Medulla oblongata (tissue), 1 donor: ENCODE results near the gene BMP7.

Experiments used
- DNase-seq: peaks from one replicate; pipeline ENCODE4 v3.0.0-alpha.2; 2015; ENCODE audit errors: extremely low spot score

Gene BMP7

DNA sequence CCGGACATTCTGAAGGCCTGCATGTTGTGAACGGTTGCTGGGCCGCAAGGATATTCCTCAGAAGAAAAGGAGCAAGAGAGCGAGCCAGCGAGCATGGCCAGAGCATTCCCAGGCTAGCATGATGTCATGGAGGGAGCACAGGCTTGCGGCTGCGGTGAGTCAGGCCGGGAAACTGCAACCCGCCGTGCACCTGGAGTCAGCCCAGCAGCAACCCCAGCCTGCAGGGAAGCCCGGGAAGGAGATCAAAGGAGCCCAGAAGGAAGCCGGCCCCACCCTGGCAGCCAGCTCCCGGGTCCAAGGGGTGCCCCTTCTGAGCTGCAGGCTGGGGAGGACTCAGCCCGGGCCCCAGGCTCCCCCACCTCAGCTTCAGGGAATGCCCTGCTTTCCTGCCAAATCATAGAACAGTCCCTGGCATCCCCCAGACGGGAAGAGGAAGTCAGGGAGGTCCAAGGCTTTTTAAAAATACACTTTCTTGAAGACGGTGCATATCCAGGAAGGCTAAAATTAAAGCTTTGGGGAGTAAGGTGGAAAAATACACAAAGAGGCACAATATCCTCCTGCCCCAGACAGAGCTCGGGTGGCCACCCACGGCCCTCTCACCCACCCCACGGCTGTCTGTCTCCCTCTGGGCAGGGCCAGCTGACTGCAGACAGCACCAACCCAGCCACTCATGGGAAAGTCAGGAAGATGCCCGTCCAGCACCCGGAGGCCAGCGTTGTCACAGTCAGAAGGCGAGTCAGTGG, 53.7 kb downstream of the BMP7 start:
- peak; percentile 57 for DNase-seq

DNA sequence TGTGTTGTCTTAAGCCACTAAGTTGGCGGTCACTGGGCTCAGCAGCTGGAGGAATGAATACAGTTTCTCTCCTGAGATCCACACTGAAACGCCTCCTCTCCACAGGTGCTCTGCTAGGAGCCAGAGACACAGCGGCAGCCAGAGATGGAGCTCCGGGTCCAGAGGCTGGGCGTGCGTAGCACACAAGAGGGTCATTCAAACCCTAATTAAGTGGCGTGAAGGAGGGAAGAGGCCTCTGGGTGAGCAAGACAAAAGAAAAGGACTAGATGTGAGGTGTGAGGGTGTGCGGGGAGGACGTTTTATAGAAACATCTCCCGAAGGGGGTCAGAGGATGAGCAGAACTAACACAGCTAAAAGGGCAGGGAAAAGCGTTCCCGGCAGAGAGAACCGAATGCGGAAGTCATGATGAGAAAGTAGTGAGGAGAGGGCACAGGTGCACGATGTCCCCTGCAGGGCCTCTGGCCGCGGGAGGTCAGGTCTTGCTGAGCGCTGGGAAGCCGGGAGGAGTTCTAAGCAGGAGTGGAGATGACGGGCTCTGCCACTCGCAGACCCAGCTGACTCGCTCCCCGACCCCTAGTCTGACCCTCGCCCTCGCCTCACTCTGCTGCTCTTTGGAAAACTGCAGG, 54.4 kb downstream of the BMP7 start:
- no peak for DNase-seq

DNA sequence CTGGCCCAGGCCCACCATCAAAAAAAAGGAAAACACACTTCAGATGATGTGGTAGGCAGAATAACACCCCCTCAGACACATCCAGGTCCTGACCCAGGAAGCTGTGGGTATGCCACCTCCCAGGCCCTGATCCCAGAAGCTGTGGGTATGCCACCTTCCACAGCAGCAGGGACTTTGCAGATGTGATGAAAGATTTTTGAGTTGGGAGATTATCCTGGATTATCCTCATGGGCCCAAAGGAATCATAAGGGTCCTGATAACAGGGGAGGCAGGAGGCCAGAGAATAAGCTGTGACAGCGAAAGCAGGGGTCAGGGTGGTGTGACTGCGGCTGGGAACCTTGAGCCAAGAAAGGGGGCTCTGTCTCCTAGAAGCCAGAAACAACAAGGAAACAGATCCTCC, 55.0 kb downstream of the BMP7 start:
- DNase-seq, result no peak

DNA sequence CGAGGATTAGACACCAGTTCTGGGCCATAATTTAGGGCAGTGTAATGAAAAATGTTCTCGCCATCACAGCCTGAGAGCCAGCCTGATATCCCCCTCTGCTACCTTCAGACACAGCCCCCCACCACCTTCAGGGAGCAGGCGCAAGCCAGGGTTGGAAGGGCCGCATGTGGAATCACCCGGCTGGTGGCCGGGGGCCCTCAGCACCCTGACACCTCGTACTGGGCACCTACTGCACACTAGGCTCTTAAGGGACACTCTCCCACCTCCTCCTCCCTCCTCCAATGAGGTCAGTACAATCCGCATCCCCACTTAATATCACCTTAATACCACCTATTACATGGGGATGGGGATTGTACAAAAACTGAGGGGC, 55.5 kb downstream of the BMP7 start:
- DNase-seq, result no peak

DNA sequence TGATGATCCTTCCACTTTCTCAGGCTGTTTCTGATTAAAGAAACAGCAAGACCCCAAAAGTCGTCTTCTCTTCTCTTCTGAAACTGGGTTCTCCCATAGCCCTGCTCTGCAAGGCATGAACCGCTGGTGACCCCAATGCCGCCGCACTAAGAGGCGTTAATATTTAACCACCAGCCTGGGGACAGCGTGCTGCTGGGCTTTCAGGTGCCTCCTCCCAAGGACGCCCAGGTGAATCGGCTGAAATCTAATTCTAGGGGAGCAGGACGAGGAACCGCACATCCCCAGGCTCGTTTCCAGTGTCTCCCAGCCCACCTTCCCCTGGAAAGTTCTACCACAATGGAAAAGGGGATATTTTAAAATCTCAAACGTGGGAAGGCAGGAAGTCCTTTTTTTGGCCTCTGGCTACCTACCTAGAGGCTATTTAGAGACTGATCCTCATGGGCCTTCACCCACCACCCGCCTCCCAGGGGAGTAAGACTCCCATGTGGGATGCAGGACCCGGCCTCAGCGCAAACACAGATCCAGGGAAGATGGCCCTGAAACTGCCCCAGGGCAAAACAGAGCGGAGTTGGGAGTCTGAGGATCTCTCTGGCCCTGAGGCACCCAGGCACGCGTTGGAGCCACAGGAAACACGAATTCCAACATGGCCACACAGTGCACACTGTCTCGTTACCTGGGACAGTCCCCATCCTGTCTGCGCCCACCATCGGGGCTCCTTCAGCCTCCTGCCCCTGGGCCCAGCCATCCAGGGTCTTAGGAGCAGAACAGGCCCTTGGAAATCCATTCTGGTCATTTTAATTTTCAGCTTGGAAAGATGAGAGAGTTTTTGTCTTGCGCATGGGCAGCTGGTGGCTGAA, 56.2 kb downstream of the BMP7 start:
- no peak for DNase-seq

DNA sequence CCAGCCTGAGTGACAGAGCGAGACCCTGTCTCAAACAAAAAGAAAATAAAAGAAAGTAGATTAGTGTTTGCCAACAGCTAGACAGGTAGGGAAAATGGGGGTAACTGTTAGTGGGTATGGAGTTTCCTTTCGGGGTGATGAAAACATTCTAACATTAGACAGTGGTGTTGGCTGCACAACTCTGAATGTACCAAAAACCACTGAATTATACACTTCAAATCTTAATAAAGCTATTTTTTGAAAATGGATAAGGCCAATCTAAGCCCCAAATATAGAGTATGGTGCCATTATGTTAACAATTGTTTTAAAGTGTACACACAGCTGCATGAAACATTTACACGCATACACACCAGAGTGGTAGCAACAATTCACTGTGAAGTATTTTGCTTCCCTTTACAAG, 57.0 kb downstream of the BMP7 start:
- no peak for DNase-seq

DNA sequence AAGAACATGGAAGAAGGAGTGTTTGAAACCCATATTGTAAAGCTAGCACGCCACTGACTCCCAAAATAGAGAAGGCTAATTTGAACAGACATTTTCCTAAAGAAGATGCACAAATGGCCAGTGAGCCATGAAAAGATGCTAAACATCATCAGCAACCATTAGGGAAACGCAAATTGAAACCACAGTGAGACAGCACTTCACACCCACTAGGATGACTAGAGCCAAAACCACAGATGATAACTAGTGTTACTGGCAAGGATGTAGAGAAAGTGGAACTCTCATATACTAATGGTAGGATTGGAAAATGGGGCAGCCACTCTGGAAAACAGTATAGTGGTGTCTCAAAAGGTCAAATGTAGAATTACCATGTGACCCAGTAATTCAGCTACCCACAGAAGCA, 58.2 kb downstream of the BMP7 start:
- DNase-seq, result no peak

DNA sequence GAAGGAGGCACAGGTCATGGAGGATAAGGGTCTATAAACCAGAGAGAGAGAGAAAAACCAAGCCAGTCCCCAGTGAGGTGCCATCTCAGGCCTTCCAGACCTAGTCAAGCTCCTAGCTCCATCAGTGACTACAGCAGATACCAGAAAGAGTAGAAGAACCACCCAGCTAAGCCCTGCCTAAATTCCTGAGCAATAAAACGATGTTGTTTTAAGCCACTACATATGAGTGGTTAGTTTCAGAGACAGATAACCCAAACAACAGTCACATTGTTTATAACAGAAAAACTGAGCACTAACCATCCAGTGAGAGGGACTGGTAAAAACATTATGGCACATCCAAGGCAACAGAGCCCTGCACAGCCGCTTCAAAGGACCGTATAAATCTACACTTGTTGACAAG, 59.2 kb downstream of the BMP7 start:
- no peak for DNase-seq

DNA sequence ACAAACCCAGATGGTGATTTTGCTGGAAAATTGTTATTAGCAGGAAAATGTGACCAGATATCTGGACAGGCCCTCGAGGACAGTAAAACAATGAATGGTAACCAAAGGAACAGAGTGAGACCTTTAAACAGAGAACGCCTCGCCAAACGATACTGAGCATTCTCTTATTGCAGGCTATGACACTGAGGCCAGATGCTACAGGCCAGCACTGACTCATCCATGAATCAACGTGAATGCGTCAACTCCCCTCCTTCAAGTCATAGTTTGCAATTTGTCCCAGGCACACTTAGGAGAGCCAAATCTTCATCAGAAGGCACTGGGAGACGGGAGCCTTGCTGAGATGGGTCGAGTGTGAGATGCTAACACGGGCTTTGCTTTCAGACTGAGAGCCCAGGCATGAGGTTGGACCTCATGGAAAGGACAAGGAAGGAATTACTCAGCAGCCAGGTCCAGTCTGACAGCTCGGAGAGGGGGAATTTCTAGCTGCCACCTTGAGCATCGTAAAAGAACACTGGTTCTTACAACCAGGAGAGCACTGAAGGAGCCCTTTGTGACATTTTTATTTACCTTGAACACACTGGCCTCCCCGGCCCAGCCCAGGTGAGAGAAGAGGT, 60.7 kb downstream of the BMP7 start:
- no peak for DNase-seq

DNA sequence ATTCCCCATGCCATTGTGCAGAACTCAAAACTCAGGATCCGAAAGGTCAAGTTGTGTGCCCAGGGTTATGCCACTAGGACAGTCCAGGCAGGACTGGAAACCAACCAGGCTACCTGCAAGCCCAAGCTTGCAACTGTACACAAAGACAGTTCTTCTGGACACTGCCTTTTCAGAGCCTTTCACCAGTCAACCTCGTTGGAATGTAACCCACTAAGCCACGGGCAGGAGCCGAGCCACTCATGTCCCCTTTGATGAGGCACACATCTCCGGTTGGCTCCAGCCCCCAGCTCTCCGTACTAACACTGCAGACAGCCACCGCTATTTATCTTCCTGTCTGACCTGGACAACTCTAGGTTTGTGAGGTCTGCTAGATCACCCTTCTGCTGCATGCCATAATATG, 62.5 kb downstream of the BMP7 start:
- no peak for DNase-seq

DNA sequence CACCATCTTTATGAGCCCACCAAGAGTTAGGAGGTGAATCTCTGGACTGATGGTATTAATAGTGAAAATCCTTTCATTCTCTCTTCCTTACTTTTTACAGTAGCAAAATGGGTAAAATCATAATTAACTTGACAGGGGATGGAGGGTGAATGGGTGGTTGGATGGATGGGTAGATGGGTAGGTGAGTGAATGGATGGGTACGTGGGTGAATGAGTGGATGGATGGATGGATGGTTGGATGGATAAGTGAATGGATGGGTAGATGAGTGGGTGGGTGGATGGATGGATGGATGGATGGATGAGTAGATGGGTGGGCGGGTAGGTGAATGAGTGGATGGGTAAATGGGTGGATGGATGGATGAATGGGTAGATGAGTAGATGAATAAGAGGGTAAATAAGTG, 63.2 kb downstream of the BMP7 start:
- no peak for DNase-seq

DNA sequence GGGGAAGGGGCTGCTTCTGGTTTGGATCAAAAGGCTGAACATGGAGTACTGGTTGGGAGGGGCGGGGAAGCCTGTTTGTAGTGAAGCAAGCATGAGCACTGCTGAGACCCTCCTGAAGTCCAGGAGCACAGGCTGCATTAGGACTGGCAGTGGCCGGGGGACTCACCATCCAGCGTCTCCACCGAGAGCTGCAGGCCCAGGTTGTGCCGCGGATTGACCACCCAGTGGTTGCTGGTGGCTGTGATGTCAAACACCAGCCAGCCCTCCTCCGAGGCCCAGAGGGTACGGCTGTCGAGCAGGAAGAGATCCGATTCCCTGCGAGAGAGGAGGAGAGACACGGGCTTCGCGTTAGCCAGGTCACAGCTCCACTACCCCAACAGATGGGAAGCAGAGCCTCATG, 64.1 kb downstream of the BMP7 start:
- DNase-seq, result no peak

DNA sequence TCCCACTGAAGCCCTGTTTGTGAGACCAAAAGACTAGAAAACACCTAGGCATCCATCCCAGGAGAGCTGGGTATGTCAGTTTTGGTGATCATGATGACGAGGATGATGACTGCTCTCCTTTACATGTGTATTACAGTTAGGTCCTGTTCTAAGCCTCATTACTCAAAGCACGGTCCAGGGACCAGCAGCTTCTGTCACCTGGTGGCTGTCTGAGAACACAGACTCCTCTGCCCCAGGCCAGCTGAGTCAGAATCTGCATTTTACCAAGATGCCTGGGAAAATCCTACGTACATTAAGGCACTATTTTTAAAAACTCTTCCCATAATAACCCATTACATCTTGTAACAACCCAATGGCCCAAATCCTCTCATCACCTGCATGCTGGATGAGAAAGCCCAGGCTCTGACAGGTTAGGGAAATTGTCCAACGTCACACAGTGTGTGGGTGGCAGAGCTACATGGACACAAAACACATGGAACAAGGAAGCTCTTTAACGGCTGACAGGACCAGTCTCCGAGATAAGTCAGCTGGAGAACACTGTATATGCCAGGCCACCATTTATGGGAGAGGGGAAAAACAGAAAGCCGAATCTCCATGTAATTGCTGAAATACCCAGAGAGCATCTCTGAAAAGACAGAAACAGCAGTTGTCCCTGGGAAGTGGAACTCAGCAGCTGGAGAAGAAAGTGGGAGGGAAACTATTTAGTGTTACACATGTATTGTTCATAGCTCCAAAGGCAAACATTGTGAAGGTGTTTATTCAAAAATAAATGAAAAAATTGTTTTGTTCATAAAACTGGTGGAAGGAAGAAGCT, 65.4 kb downstream of the BMP7 start:
- DNase-seq, result no peak

DNA sequence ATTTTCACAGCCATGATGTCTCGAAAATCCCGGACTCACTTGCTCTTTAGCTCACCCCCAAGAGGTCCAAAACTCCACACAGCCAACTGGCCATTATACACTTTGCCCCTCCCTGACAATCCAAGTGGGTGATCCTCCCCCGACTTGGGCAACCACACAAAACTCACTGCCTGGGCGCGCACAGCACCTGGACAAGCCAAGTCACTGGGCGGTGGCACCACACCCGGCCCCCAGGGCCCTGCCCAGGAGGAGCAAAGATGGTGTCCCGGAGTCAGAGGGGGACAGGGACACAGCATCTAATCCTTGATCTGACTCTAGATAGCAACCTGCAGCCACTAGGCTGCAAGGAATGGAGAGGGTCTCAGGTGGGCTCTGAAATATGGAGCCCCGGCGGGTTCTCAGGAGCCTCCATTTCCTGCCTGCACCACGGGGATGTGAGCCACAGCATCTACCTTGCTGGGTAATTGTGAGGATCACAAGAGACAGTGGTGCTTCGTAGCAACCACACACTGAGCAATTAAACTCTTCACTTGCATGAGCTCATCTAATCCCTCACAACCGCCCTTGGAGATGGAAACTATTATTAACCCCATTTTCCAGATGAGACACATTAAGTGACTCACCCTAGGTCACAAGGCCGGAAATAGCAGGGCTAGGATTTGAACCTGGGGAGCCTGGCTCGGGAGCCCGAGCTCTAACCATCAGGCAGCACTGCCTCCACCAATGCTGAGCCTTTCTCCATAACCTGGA, 66.6 kb downstream of the BMP7 start:
- no peak for DNase-seq

DNA sequence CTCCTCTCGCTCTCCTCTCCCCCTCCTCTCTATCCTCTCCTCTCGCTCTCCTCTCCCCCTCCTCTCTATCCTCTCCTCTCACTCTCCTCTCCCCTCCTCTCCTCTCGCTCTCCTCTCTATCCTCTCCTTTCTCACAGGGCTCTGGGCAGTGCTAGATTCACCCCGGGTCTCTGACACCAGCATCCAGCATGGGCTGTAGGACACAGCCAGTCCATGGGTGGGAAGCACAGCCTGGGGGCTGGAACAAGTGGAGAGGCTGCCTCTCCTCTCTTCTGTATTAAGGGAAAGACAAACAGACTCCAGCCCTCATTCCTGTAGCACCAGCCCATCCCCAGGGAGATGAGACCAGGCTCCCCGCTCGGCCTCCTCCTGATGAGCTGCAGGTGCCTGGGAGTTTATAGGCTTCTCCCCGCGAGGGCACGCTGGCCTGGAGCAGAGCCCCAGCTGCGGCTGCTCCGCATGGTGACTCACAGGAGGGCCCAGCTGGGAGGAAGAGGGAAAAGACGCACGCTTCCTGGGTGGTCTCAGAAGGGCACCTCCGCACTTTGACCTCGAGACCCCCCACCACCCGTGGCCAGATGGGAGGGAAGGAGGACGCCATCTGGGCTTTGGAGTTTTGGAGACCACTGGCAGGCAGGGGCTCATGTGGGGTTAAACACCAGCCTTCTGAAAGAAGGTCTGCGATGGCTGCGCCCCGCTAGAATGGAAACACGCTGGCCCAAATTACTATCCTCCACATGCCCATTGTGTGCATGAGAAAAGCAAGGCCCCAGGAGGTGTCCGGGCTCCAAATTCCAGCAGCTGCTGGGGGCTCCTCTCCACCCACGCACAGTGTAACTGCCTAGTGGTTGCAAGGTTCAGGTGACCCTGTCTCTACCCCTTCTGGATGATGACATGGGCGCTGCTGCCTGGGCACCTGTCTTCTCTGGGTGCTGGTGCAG, 68.0 kb downstream of the BMP7 start:
- no peak for DNase-seq

DNA sequence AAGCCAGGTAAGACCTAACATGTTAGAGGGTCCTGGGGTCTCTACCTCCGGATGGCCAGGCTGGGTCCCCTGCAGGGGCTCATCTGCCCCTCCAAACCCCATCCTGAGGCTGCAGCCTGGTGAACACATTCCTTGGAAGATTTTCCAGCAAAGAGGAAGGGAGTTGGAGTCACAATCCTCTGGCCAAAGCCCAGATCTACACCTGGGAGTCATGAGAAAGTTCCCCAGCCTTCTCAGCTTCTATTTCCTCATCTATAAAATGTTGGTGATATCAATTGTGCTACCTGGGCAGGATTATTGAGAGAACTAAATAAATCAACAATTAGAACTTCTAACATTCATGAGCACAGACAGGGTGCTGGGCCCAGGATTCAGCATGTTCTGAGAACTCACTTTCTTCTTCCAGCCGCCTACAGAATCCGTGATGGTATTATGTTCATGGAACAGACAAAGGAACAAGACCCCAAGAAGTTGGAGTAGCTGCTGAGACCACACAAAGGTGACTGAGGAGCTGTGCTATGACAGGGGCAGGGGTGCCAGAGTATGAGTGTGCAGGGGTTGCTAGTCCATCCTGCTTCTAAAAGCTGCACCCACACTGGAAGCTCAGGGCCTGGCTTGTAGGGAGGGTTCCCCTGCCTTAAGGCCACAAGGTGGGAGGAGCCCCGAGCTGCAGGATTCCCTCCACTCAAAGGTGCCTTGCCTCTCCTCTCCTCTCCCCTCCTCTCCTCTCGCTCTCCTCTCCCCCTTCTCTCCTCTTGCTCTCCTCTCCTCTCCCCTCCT, 68.9 kb downstream of the BMP7 start:
- no peak for DNase-seq

DNA sequence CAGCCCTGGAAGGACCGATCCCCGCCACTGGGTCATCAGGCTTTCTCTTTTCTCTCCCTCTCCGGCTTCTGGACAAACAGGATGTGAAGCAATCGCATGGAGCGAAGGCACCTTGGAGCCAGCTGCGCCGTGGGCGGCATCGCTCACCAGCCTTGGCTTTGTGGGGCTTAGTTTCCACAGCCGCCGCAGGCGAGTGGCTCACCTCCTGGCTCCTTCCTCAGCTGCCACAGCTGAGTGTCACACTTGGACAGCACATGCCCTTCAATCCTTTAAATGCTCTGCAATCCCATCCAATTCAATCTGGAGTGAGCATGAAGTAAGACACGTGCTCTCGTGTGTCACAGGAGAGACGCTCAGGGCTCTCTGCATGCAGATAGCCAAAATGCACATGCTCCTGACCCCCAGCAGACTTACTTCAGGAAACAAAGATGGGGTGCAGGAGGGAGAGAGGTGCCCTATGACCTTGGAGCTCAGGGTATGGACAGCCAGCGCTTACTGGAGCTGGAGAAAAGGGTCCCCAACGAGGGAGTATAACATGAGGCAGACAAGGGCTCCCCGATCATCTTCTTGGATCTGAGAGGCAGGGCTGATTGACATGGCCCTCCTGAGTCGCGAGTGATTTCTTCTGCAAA, 70.9 kb downstream of the BMP7 start:
- no peak for DNase-seq

DNA sequence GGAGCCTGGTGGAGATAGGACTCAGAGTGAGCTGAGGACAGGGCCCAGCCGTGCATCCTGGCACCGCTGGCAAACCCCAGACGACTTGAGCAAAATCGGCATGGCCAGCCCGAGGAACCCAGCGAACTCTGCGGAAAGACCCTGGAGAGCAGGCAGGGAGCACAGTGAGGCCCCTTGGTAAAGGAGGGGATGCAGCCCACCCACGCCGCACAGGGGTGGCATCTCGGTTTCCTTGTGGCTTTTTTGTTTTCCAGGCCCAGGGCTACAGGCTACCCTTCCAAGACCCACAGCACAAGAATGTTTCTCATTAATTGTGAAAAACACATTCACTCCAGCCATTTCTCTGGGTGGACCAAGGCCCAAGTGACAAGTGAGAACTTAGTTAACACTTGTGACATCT, 71.4 kb downstream of the BMP7 start:
- no peak for DNase-seq

DNA sequence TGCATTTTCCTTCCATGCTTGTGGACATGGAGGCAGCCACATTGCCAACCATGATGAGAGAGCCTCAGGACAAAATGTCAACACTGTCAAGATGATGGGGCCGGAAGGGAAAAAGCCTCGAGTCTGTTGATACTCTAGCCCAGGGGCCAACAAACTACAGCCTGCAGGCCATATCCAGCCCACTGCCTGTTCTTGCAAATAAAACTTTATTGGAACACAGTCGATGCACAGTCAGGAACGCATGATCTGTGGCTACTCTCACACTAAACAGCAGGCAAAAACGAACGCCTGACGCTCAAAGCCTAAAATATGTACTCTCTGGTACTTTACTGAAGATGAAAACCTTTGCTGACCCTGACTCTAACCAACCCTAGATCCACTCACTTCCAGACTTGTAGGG, 72.3 kb downstream of the BMP7 start:
- no peak for DNase-seq
